ENCODE data around the gene AHRR. TPM values are rescaled to one million over a fixed set of nuclear protein-coding genes. Genes with fewer than 3 reads are reported as not detected.

The AHRR gene
- total RNA-seq, 1 donor from 2014 or later = 2.0 TPM

DNA sequence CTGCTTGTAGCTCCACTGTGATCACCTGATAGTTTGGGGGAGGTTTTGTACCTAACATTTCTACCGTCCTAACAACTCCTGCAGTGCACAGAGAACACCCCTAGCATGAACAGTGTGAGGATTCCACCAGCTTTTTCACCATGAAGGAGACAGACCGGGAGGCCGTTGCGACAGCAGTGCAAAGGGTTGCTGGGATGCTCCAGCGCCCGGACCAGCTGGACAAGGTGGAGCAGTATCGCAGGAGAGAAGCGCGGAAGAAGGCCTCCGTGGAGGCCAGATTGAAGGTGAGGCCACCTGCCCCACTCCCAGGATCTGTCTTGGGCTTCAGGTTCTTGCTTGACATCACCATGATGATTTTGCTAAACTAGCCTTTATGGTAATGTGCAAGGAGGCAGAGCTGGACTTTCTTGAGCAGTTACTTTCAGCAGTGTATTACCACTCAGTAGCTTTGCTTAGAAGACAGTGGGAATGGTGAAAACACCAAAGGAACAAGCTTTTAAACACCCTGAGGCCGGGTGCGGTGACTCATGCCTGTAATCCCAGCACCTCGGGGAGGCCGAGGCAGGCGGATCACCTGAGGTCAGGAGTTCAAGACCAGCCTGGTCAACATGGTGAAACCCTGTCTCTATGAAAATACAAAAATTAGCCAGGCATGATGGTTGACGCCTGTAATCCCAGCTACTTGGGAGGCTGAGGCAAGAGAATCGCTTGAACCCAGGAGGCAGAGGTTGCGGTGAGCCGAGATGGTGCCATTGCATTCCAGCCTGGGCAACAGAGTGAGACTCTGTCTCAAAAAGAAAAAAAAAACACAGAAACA, 124.8 kb downstream of the AHRR start:
- TF ChIP-seq CTCF (IDR thresholded peaks at IDR 0.05; ENCODE audit: partially characterized antibody, unreplicated experiment) = no peak
- H3K27ac Mint-ChIP-seq (ENCODE audit: unreplicated experiment) = no peak overlapping the region
- no peak for DNase-seq
- peaks cover 7% of the 10 kb centered on the region for H3K4me1 Mint-ChIP-seq (ENCODE audit: low read depth, unreplicated experiment)
- H3K4me3 Mint-ChIP-seq (ENCODE audit: unreplicated experiment) = no peak overlapping the region
- peaks cover 12% of the 10 kb centered on the region for H3K36me3 Mint-ChIP-seq (ENCODE audit: unreplicated experiment)
- peaks cover 4% of the 10 kb centered on the region for H3K27me3 Mint-ChIP-seq (ENCODE audit: unreplicated experiment)
- peaks cover 6% of the 10 kb centered on the region for H3K9me3 Mint-ChIP-seq (ENCODE audit: unreplicated experiment)

- H3K27me3 Mint-ChIP-seq (ENCODE audit: unreplicated experiment) = peaks cover 3% of the 10 kb centered on the region
- DNase-seq = peak; percentile 8
- H3K4me1 Mint-ChIP-seq (ENCODE audit: low read depth, unreplicated experiment) = peaks cover 7% of the 10 kb centered on the region
- H3K9me3 Mint-ChIP-seq (ENCODE audit: unreplicated experiment) = peaks cover 9% of the 10 kb centered on the region
- H3K4me3 Mint-ChIP-seq (ENCODE audit: unreplicated experiment) = no peak overlapping the region
- peak; percentile 74 for TF ChIP-seq CTCF (IDR thresholded peaks at IDR 0.05; ENCODE audit: partially characterized antibody, unreplicated experiment)
- no peak overlapping the region for H3K27ac Mint-ChIP-seq (ENCODE audit: unreplicated experiment)
- peaks cover 18% of the 10 kb centered on the region for H3K36me3 Mint-ChIP-seq (ENCODE audit: unreplicated experiment)
These were observed 125.4 kb downstream of the AHRR start for GRCh38 chr5:446883-447263.

- Mint-ChIP-seq H3K9me3 (ENCODE audit: unreplicated experiment) (peaks cover 14% of the 10 kb centered on the region), H3K27me3 (ENCODE audit: unreplicated experiment) (peaks cover 2% of the 10 kb centered on the region), H3K27ac (ENCODE audit: unreplicated experiment) (no peak overlapping the region), H3K36me3 (ENCODE audit: unreplicated experiment) (peaks cover 24% of the 10 kb centered on the region), H3K4me3 (ENCODE audit: unreplicated experiment) (no peak overlapping the region), H3K4me1 (ENCODE audit: low read depth, unreplicated experiment) (peaks cover 7% of the 10 kb centered on the region)
- no peak for DNase-seq
- TF ChIP-seq CTCF (IDR thresholded peaks at IDR 0.05; ENCODE audit: partially characterized antibody, unreplicated experiment) = no peak
These were observed 126.0 kb downstream of the AHRR start for GRCh38 chr5:447501-447900.

DNA sequence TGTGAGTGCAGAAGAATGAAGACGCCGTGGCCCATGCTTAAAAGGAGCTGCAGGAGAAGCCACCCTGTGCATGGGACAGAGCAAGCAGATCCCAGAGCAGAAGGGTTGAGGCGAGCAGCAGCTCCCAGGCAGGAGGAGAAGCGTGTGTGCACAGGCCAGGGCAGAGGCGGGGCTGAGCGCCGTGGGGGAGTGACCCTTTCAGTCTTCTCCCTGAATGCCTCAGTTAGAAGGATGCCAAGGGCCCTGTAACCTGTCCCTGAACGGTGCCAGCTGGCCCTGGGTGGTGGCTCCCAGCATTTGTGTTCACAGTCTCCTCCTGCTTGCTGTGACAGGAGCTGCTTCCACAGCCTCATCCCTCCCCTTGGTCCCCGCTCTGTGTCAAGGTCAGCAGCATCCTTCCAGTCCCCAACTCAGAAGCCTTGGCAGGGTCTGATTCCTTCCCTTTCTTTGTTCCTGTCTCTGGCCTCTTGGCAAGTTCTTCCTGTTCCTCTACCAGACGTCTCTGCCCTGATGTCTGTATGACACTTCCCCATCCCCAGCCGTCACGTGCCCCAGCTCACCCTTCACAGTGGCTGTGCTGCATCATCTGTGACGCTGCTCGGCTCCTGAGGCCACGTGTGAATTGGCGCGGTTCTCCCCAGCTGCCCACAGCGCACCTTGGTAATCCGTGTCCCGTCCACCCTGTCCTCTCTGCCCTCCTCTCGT, 126.7 kb downstream of the AHRR start:
- H3K9me3 Mint-ChIP-seq (ENCODE audit: unreplicated experiment) = peaks cover 14% of the 10 kb centered on the region
- peaks cover 7% of the 10 kb centered on the region for H3K4me1 Mint-ChIP-seq (ENCODE audit: low read depth, unreplicated experiment)
- peak; percentile 4 for DNase-seq
- H3K27me3 Mint-ChIP-seq (ENCODE audit: unreplicated experiment) = peaks cover 2% of the 10 kb centered on the region
- no peak for TF ChIP-seq CTCF (IDR thresholded peaks at IDR 0.05; ENCODE audit: partially characterized antibody, unreplicated experiment)
- no peak overlapping the region for H3K27ac Mint-ChIP-seq (ENCODE audit: unreplicated experiment)
- H3K4me3 Mint-ChIP-seq (ENCODE audit: unreplicated experiment) = no peak overlapping the region
- peaks cover 30% of the 10 kb centered on the region for H3K36me3 Mint-ChIP-seq (ENCODE audit: unreplicated experiment)

DNA sequence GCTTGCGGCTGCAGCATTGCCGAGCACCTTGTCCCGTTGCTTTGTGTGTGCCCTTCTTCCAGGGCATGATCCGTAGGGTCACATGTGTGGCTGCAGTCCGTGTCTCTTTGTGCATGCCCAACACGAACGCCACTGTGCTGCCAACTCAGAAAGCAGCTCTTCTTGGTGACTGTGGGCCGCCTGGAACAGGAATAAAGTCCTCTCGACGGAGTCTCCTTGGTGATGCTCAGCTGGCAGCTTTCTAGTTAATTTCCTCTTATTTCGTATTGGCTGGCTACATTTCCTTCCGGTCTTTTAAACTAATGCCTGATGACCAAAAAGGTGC, 127.2 kb downstream of the AHRR start:
- Mint-ChIP-seq H3K4me3 (ENCODE audit: unreplicated experiment) (no peak overlapping the region), H3K36me3 (ENCODE audit: unreplicated experiment) (peaks cover 34% of the 10 kb centered on the region), H3K9me3 (ENCODE audit: unreplicated experiment) (peaks cover 14% of the 10 kb centered on the region), H3K27me3 (ENCODE audit: unreplicated experiment) (peaks cover 2% of the 10 kb centered on the region), H3K27ac (ENCODE audit: unreplicated experiment) (no peak overlapping the region), H3K4me1 (ENCODE audit: low read depth, unreplicated experiment) (peaks cover 7% of the 10 kb centered on the region)
- TF ChIP-seq CTCF (IDR thresholded peaks at IDR 0.05; ENCODE audit: partially characterized antibody, unreplicated experiment) = no peak
- DNase-seq = no peak

Measured in glutamatergic neuron (in vitro differentiated cells).